ENCODE measurements around the gene FITM1. TPM values are rescaled to one million over a fixed set of nuclear protein-coding genes. Genes with fewer than 3 reads are reported as not detected.

Gene FITM1
- total RNA-seq, 6 experiments from 2014 or later: not detected

DNA sequence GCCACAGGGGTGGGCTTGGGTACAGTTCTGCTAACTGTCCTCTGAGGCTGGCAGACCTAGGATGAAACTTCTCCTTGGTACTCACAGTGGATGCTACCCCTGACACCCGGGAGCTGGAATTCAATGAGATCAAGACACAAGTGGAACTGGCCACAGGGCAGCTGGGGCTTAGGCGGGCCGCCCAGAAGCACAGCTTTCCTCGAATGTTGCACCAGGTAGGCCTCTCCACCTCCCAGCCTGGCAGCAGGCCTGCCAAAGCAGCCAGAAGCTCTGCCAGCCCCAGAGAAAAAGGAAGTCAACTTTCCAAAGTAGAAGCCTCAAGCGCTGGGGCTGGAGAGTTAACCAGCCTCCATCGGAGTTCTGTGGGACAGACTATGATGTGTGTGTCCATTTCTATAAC lies 13.3 kb upstream of the FITM1 start:
- no peaks in the 10 kb centered on the region; the same call in 1 of the 2 replicates for H3K27me3 Mint-ChIP-seq (ENCODE audit: insufficient read depth)
- 0 out of 2 replicates have a peak, but pooled peaks cover 6% of the 10 kb centered on the region for H3K36me3 Mint-ChIP-seq (ENCODE audit: low read depth)
- H3K4me3 Mint-ChIP-seq: no peak overlapping the region
- H3K27ac Mint-ChIP-seq: no peak overlapping the region
- DNase-seq: no peak
- no peaks in the 10 kb centered on the region for H3K9me3 Mint-ChIP-seq
- TF ChIP-seq, protein P1, sequence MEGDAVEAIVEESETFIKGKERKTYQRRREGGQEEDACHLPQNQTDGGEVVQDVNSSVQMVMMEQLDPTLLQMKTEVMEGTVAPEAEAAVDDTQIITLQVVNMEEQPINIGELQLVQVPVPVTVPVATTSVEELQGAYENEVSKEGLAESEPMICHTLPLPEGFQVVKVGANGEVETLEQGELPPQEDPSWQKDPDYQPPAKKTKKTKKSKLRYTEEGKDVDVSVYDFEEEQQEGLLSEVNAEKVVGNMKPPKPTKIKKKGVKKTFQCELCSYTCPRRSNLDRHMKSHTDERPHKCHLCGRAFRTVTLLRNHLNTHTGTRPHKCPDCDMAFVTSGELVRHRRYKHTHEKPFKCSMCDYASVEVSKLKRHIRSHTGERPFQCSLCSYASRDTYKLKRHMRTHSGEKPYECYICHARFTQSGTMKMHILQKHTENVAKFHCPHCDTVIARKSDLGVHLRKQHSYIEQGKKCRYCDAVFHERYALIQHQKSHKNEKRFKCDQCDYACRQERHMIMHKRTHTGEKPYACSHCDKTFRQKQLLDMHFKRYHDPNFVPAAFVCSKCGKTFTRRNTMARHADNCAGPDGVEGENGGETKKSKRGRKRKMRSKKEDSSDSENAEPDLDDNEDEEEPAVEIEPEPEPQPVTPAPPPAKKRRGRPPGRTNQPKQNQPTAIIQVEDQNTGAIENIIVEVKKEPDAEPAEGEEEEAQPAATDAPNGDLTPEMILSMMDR (IDR thresholded peaks at IDR 0.05): no peak
- peaks cover 17% of the 10 kb centered on the region for H3K4me1 Mint-ChIP-seq (ENCODE audit: low read depth)

DNA sequence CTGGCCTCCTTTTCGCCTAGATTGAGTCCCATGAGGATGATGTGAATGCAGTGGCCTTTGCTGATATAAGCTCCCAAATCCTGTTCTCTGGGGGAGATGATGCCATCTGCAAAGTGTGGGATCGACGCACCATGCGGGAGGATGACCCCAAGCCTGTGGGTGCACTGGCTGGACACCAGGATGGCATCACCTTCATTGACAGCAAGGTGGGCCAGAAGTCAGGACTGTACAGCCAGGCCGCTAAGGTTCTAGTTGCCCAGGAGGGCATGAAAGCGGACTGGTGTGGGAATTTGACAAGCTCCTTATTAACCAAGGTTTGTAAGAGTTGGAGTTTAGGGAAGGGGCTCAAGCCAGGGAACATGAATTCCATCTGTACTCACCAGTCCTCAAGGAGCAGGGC lies 10.8 kb upstream of the FITM1 start:
- DNase-seq: no peak
- Mint-ChIP-seq H3K9me3 (no peaks in the 10 kb centered on the region), H3K27ac (no peak overlapping the region), H3K4me3 (no peak overlapping the region), H3K36me3 (ENCODE audit: low read depth) (0 out of 2 replicates have a peak, but pooled peaks cover 6% of the 10 kb centered on the region), H3K4me1 (ENCODE audit: low read depth) (peaks cover 17% of the 10 kb centered on the region), H3K27me3 (ENCODE audit: insufficient read depth) (no peaks in the 10 kb centered on the region; the same call in 1 of the 2 replicates)
- TF ChIP-seq, protein P1 (IDR thresholded peaks at IDR 0.05): no peak

- 0 out of 2 replicates have a peak, but pooled peaks cover 6% of the 10 kb centered on the region for H3K36me3 Mint-ChIP-seq (ENCODE audit: low read depth)
- TF ChIP-seq, protein P1 (IDR thresholded peaks at IDR 0.05): no peak
- H3K27me3 Mint-ChIP-seq (ENCODE audit: insufficient read depth): no peaks in the 10 kb centered on the region; the same call in 1 of the 2 replicates
- H3K27ac Mint-ChIP-seq: no peak overlapping the region
- H3K4me3 Mint-ChIP-seq: no peak overlapping the region
- DNase-seq: no peak
- H3K9me3 Mint-ChIP-seq: no peaks in the 10 kb centered on the region
- H3K4me1 Mint-ChIP-seq (ENCODE audit: low read depth): peaks cover 5% of the 10 kb centered on the region
Measured at GRCh38 chr14:24121210-24121609, 9.2 kb upstream of the FITM1 start.

- TF ChIP-seq, protein P1 (IDR thresholded peaks at IDR 0.05): no peak
- DNase-seq: no peak
- Mint-ChIP-seq H3K4me1 (ENCODE audit: low read depth) (no peaks in the 10 kb centered on the region), H3K9me3 (no peaks in the 10 kb centered on the region), H3K36me3 (ENCODE audit: low read depth) (no peaks in the 10 kb centered on the region), H3K4me3 (no peak overlapping the region), H3K27ac (no peak overlapping the region), H3K27me3 (ENCODE audit: insufficient read depth) (no peaks in the 10 kb centered on the region; the same call in 1 of the 2 replicates)
Measured at GRCh38 chr14:24122416-24122815, 8.0 kb upstream of the FITM1 start.

DNA sequence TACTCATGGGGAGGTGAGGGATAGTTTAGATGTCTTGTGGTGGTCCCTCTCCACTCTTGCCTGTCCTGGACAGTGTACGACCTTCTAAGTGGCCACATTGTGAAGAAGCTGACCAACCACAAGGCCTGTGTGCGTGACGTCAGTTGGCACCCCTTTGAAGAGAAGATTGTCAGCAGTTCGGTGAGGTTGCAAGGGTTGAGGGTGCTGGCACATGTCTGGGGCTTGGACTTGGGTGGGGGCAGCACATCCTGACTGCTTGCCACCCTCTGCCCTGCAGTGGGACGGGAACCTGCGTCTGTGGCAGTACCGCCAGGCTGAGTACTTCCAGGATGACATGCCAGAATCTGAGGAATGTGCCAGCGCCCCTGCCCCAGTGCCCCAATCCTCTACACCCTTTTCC lies 7.6 kb upstream of the FITM1 start:
- H3K27me3 Mint-ChIP-seq (ENCODE audit: insufficient read depth): no peaks in the 10 kb centered on the region; the same call in 1 of the 2 replicates

More for the DNA sequence above, 7.6 kb upstream of the FITM1 start:
- H3K36me3 Mint-ChIP-seq (ENCODE audit: low read depth): no peaks in the 10 kb centered on the region
- no peak for DNase-seq
- H3K4me3 Mint-ChIP-seq: no peak overlapping the region
- no peak overlapping the region for H3K27ac Mint-ChIP-seq
- TF ChIP-seq, protein P1 (IDR thresholded peaks at IDR 0.05): no peak
- H3K9me3 Mint-ChIP-seq: no peaks in the 10 kb centered on the region
- H3K4me1 Mint-ChIP-seq (ENCODE audit: low read depth): no peaks in the 10 kb centered on the region
